HUES64 (cell line): ENCODE data around the gene UNG. TPM values are rescaled to one million over a fixed set of nuclear protein-coding genes. Genes with fewer than 3 reads are reported as not detected.
"Not testable (repeated sequence)": the region's sequence is repeated elsewhere in the genome, so short reads cannot be mapped to it uniquely, and the experiment has no call there.

Source experiments
- H3K27ac ChIP-seq: 2 replicates; pipeline ENCODE4 v1.7.0; 2013; ENCODE audit warnings: low read depth, low read length, inconsistent platforms
- H3K27me3 ChIP-seq: 2 replicates; pipeline ENCODE4 v1.6.1; 2013; ENCODE audit warnings: mild to moderate bottlenecking, low read length; ENCODE audit not compliant: insufficient read depth
- H3K36me3 ChIP-seq: 2 replicates; pipeline ENCODE4 v1.6.1; 2013; ENCODE audit warnings: mild to moderate bottlenecking, low read length; ENCODE audit not compliant: insufficient read depth
- H3K4me1 ChIP-seq: 2 replicates; pipeline ENCODE4 v1.6.1; 2013; ENCODE audit warnings: mild to moderate bottlenecking, low read length, moderate library complexity; ENCODE audit not compliant: insufficient read depth
- H3K4me3 ChIP-seq: 2 replicates; pipeline ENCODE4 v1.5.1; 2013; ENCODE audit warnings: mild to moderate bottlenecking, low read length, moderate library complexity
- H3K9ac ChIP-seq: 2 replicates; pipeline ENCODE4 v1.6.1; 2013; ENCODE audit warnings: mild to moderate bottlenecking, low read depth, low read length
- H3K9me3 ChIP-seq: 2 replicates; pipeline ENCODE4 v1.6.1; 2013; ENCODE audit warnings: low read depth, low read length; ENCODE audit not compliant: insufficient read depth
- WGBS: fragments of 150-250, 120-280 bp; methylation state at CpG from one replicate; pipeline ENCODE4 v1.1.7; 2013; ENCODE audit warnings: missing lambda C conversion rate; 5-methylcytosine and 5-hydroxymethylcytosine counted together
- polyA plus RNA-seq, 2 experiments: library from polyadenylated mRNA; stranded (reverse); fragments of 50-300 nt; gene quantifications; one replicate each; pipeline ENCODE4 v1.2.3, GENCODE V29; 2013

The UNG gene
- 117 TPM for polyA plus RNA-seq (2013, experiment 1 of 2)
- 103 TPM for polyA plus RNA-seq (2013, experiment 2 of 2)

GRCh38 chr12:109097435-109098182, at the start of gene UNG:
Gene UNG, plus strand, starts transcription at chr12:109097597. Its CDS starts 83 bp downstream, at chr12:109097680.
- peak within 1 kb of the TSS; percentile 86 for H3K4me3 ChIP-seq
- peaks cover 41% of the 10 kb centered on the region for H3K36me3 ChIP-seq
- under 1% methylated on average over 71 of the region's 71 CpGs for WGBS
- peak within 1 kb of the TSS; percentile 93 for H3K9ac ChIP-seq
- 0 out of 2 replicates have a peak, but pooled peaks cover 10% of the 10 kb centered on the region for H3K4me1 ChIP-seq
- H3K27ac ChIP-seq: peak within 1 kb of the TSS; percentile 90
- no peaks in the 10 kb centered on the region for H3K9me3 ChIP-seq
- peaks cover 5% of the 10 kb centered on the region for H3K27me3 ChIP-seq

- H3K4me1 ChIP-seq, H3K27ac ChIP-seq, H3K4me3 ChIP-seq, H3K9me3 ChIP-seq, H3K9ac ChIP-seq, H3K27me3 ChIP-seq, H3K36me3 ChIP-seq: not testable (repeated sequence)
- 83% methylated on average over 2 of the region's 3 CpGs for WGBS
These were observed 48.7 kb upstream of the UNG start for GRCh38 chr12:109048706-109049105.

GRCh38 chr12:109049794-109050193, 47.6 kb upstream of the UNG start:
- H3K36me3 ChIP-seq, H3K9me3 ChIP-seq, H3K4me3 ChIP-seq, H3K27ac ChIP-seq, H3K4me1 ChIP-seq, H3K27me3 ChIP-seq, H3K9ac ChIP-seq: not testable (repeated sequence)
- WGBS: 93% methylated on average over 8 of the region's 8 CpGs

- Histone ChIP-seq H3K27ac (no peak overlapping the region), H3K36me3 (no peaks in the 10 kb centered on the region), H3K4me1 (no peaks in the 10 kb centered on the region; the same call in 1 of the 2 replicates), H3K9me3 (no peaks in the 10 kb centered on the region), H3K27me3 (no peaks in the 10 kb centered on the region), H3K9ac (no peak overlapping the region), H3K4me3 (peak overlapping the region; percentile 93)
- 37% methylated on average over 6 of the region's 6 CpGs for WGBS
These were observed 45.3 kb upstream of the UNG start for GRCh38 chr12:109052097-109052413.

- Histone ChIP-seq H3K9ac (peak within 1 kb of the TSS; percentile 60), H3K9me3 (no peaks in the 10 kb centered on the region), H3K27me3 (no peaks in the 10 kb centered on the region), H3K4me1 (no peaks in the 10 kb centered on the region; the same call in 1 of the 2 replicates), H3K4me3 (peak within 1 kb of the TSS; percentile 93), H3K36me3 (no peaks in the 10 kb centered on the region), H3K27ac (no peak within 1 kb of the TSS)
- WGBS: under 1% methylated on average over 61 of the region's 61 CpGs
These were observed 44.7 kb upstream of the UNG start, which contains the start of gene USP30 for GRCh38 chr12:109052414-109053323. Gene USP30, plus strand, starts transcription at chr12:109052576. Its CDS starts 103 bp downstream, at chr12:109052679.

- no peak overlapping the region for H3K27ac ChIP-seq
- 55% methylated on average over 9 of the region's 9 CpGs for WGBS
- no peaks in the 10 kb centered on the region for H3K9me3 ChIP-seq
- H3K36me3 ChIP-seq: no peaks in the 10 kb centered on the region; the same call in 1 of the 2 replicates
- H3K4me3 ChIP-seq: peak overlapping the region; percentile 93
- no peaks in the 10 kb centered on the region for H3K27me3 ChIP-seq
- no peaks in the 10 kb centered on the region; the same call in 1 of the 2 replicates for H3K4me1 ChIP-seq
- peak overlapping the region; percentile 60; the same call in 1 of the 2 replicates for H3K9ac ChIP-seq
These were observed 43.8 kb upstream of the UNG start for GRCh38 chr12:109053382-109054123.

GRCh38 chr12:109054124-109054513, 43.3 kb upstream of the UNG start:
- not testable (repeated sequence) for H3K36me3 ChIP-seq, H3K27ac ChIP-seq, H3K27me3 ChIP-seq, H3K9me3 ChIP-seq, H3K4me1 ChIP-seq, H3K9ac ChIP-seq
- WGBS: 91% methylated on average over 4 of the region's 4 CpGs
- H3K4me3 ChIP-seq: peak overlapping the region; percentile 93; the same call in 1 of the 2 replicates

- Histone ChIP-seq H3K9ac (no peak overlapping the region), H3K4me3 (no peak overlapping the region), H3K9me3 (no peaks in the 10 kb centered on the region), H3K4me1 (no peaks in the 10 kb centered on the region; the same call in 1 of the 2 replicates), H3K27ac (no peak overlapping the region), H3K27me3 (no peaks in the 10 kb centered on the region), H3K36me3 (no peaks in the 10 kb centered on the region; the same call in 1 of the 2 replicates)
These were observed 42.9 kb upstream of the UNG start for GRCh38 chr12:109054520-109054919.

GRCh38 chr12:109056891-109057290, 40.5 kb upstream of the UNG start:
- H3K9ac ChIP-seq: no peak overlapping the region

GRCh38 chr12:109057376-109057775, 40.0 kb upstream of the UNG start:
- no peaks in the 10 kb centered on the region for H3K27me3 ChIP-seq
- H3K4me3 ChIP-seq: no peak overlapping the region
- H3K9ac ChIP-seq: no peak overlapping the region
- no peak overlapping the region for H3K27ac ChIP-seq
- 98% methylated on average over 1 of the region's 1 CpG for WGBS
- no peaks in the 10 kb centered on the region; the same call in 1 of the 2 replicates for H3K4me1 ChIP-seq
- H3K9me3 ChIP-seq: no peaks in the 10 kb centered on the region
- H3K36me3 ChIP-seq: no peaks in the 10 kb centered on the region; the same call in 1 of the 2 replicates

More at GRCh38 chr12:109056891-109057290, 40.5 kb upstream of the UNG start:
- Histone ChIP-seq H3K27me3 (no peaks in the 10 kb centered on the region), H3K27ac (no peak overlapping the region), H3K9me3 (no peaks in the 10 kb centered on the region), H3K4me3 (no peak overlapping the region), H3K4me1 (no peaks in the 10 kb centered on the region; the same call in 1 of the 2 replicates), H3K36me3 (no peaks in the 10 kb centered on the region; the same call in 1 of the 2 replicates)
- WGBS: 87% methylated on average over 2 of the region's 3 CpGs
